ENCODE data around the gene GRIA1. TPM values are rescaled to one million over a fixed set of nuclear protein-coding genes. Genes with fewer than 3 reads are reported as not detected.
"Not testable (repeated sequence)": the region's sequence is repeated elsewhere in the genome, so short reads cannot be mapped to it uniquely, and the experiment has no call there.

The GRIA1 gene
- total RNA-seq, 2 experiments from 2014 or later, result not detected

- Mint-ChIP-seq H3K27me3 (peaks cover 2% of the 10 kb centered on the region), H3K4me1 (no peaks in the 10 kb centered on the region), H3K9me3 (ENCODE audit: low read depth) (no peaks in the 10 kb centered on the region), H3K27ac (no peak overlapping the region), H3K36me3 (ENCODE audit: low read depth) (no peaks in the 10 kb centered on the region), H3K4me3 (no peak overlapping the region)
- ATAC-seq (no peak), DNase-seq (no peak)
- ChIA-PET CTCF (interaction anchor here (0.6 kb wide), 1 partner anchor 302 kb away, joined by 3 read pairs; no protein-coding TSS in a partner anchor), POLR2A (no interaction called here)
- intact Hi-C loops (cut with DNase I, micrococcal nuclease), result no loop called here
Measured at GRCh38 chr5:153711755-153712154, 221.3 kb downstream of the GRIA1 start.

GRCh38 chr5:153712946-153713345 is 222.5 kb downstream of the GRIA1 start:
- Mint-ChIP-seq H3K9me3 (ENCODE audit: low read depth) (peaks cover 4% of the 10 kb centered on the region), H3K4me3 (no peak overlapping the region), H3K27ac (no peak overlapping the region), H3K36me3 (ENCODE audit: low read depth) (no peaks in the 10 kb centered on the region), H3K4me1 (no peaks in the 10 kb centered on the region), H3K27me3 (peaks cover 4% of the 10 kb centered on the region)
- no peak for ATAC-seq
- DNase-seq, result no peak
- POLR2A ChIA-PET, result no interaction called here
- intact Hi-C loops (cut with DNase I, micrococcal nuclease), result no loop called here
- CTCF ChIA-PET, result no interaction called here

- peaks cover 4% of the 10 kb centered on the region for H3K27me3 Mint-ChIP-seq
- H3K4me1 Mint-ChIP-seq, result no peaks in the 10 kb centered on the region
- DNase-seq (no peak), ATAC-seq (no peak)
- H3K9me3 Mint-ChIP-seq (ENCODE audit: low read depth), result peaks cover 4% of the 10 kb centered on the region
- H3K27ac Mint-ChIP-seq, result no peak overlapping the region
- no peaks in the 10 kb centered on the region for H3K36me3 Mint-ChIP-seq (ENCODE audit: low read depth)
- POLR2A ChIA-PET, result no interaction called here
- no peak overlapping the region for H3K4me3 Mint-ChIP-seq
- intact Hi-C loops (cut with DNase I, micrococcal nuclease), result no loop called here
- CTCF ChIA-PET, result interaction anchor here (0.6 kb wide), 1 partner anchor 1021 kb away, joined by 4 read pairs; no protein-coding TSS in a partner anchor
Measured at GRCh38 chr5:153713943-153714342, 223.5 kb downstream of the GRIA1 start.

- intact Hi-C loops (cut with DNase I, micrococcal nuclease), result no loop called here
- Mint-ChIP-seq H3K36me3 (ENCODE audit: low read depth) (no peaks in the 10 kb centered on the region), H3K9me3 (ENCODE audit: low read depth) (peaks cover 4% of the 10 kb centered on the region), H3K4me3 (no peak overlapping the region), H3K27me3 (peaks cover 4% of the 10 kb centered on the region), H3K4me1 (no peaks in the 10 kb centered on the region), H3K27ac (no peak overlapping the region)
- no peak for ATAC-seq
- POLR2A ChIA-PET, result no interaction called here
- DNase-seq, result no peak
- CTCF ChIA-PET, result interaction anchor here (0.6 to 1.0 kb wide), 3 partner anchors 36 to 250 kb away, joined by 3 to 4 read pairs (median 3); no protein-coding TSS in a partner anchor
Measured at GRCh38 chr5:153714798-153715197, 224.3 kb downstream of the GRIA1 start.

- ChIA-PET CTCF (no interaction called here), POLR2A (no interaction called here)
- no peak for ATAC-seq
- intact Hi-C loops (cut with DNase I, micrococcal nuclease), result no loop called here
- Mint-ChIP-seq H3K27ac (no peak overlapping the region), H3K27me3 (peaks cover 4% of the 10 kb centered on the region), H3K4me1 (no peaks in the 10 kb centered on the region), H3K36me3 (ENCODE audit: low read depth) (no peaks in the 10 kb centered on the region), H3K4me3 (no peak overlapping the region), H3K9me3 (ENCODE audit: low read depth) (peaks cover 4% of the 10 kb centered on the region)
- no peak for DNase-seq
Measured at GRCh38 chr5:153717287-153717686, 226.8 kb downstream of the GRIA1 start.

- ChIA-PET POLR2A (no interaction called here), CTCF (no interaction called here)
- DNase-seq, result no peak
- H3K27ac Mint-ChIP-seq, result no peak overlapping the region
- peaks cover 4% of the 10 kb centered on the region for H3K27me3 Mint-ChIP-seq
- H3K36me3 Mint-ChIP-seq (ENCODE audit: low read depth), result no peaks in the 10 kb centered on the region
- H3K4me1 Mint-ChIP-seq, result no peaks in the 10 kb centered on the region
- no peak overlapping the region for H3K4me3 Mint-ChIP-seq
- intact Hi-C loops (cut with DNase I, micrococcal nuclease), result no loop called here
- peaks cover 9% of the 10 kb centered on the region for H3K9me3 Mint-ChIP-seq (ENCODE audit: low read depth)
- ATAC-seq, result no peak
Measured at GRCh38 chr5:153718713-153719112, 228.2 kb downstream of the GRIA1 start.

- H3K4me1 Mint-ChIP-seq, result no peaks in the 10 kb centered on the region
- H3K27ac Mint-ChIP-seq, result no peak overlapping the region
- ChIA-PET CTCF (no interaction called here), POLR2A (no interaction called here)
- intact Hi-C loops (cut with DNase I, micrococcal nuclease), result no loop called here
- H3K36me3 Mint-ChIP-seq (ENCODE audit: low read depth), result no peaks in the 10 kb centered on the region
- ATAC-seq (no peak), DNase-seq (no peak)
- H3K9me3 Mint-ChIP-seq (ENCODE audit: low read depth), result peaks cover 9% of the 10 kb centered on the region
- peaks cover 2% of the 10 kb centered on the region for H3K27me3 Mint-ChIP-seq
- no peak overlapping the region for H3K4me3 Mint-ChIP-seq
Measured at GRCh38 chr5:153719324-153719723, 228.9 kb downstream of the GRIA1 start.

- POLR2A ChIA-PET; DNase-seq; H3K36me3 Mint-ChIP-seq (ENCODE audit: low read depth); CTCF ChIA-PET; H3K4me3 Mint-ChIP-seq; intact Hi-C loops (cut with DNase I, micrococcal nuclease); ATAC-seq; H3K4me1 Mint-ChIP-seq; H3K27ac Mint-ChIP-seq; H3K27me3 Mint-ChIP-seq; H3K9me3 Mint-ChIP-seq (ENCODE audit: low read depth): not testable (repeated sequence)
Measured at GRCh38 chr5:153723022-153723610, 232.6 kb downstream of the GRIA1 start.

GRCh38 chr5:153742060-153742459 is 251.6 kb downstream of the GRIA1 start:
- ATAC-seq (no peak), DNase-seq (no peak)
- POLR2A ChIA-PET, result no interaction called here
- no peak overlapping the region for H3K4me3 Mint-ChIP-seq
- no peak overlapping the region for H3K27ac Mint-ChIP-seq
- H3K36me3 Mint-ChIP-seq (ENCODE audit: low read depth), result no peaks in the 10 kb centered on the region
- CTCF ChIA-PET, result no interaction called here
- H3K27me3 Mint-ChIP-seq, result peaks cover 2% of the 10 kb centered on the region
- no peaks in the 10 kb centered on the region for H3K4me1 Mint-ChIP-seq
- intact Hi-C loops (cut with DNase I, micrococcal nuclease), result no loop called here
- no peaks in the 10 kb centered on the region for H3K9me3 Mint-ChIP-seq (ENCODE audit: low read depth)

- ATAC-seq (no peak), DNase-seq (no peak)
- Mint-ChIP-seq H3K4me3 (no peak overlapping the region), H3K27me3 (peaks cover 2% of the 10 kb centered on the region), H3K36me3 (ENCODE audit: low read depth) (no peaks in the 10 kb centered on the region), H3K27ac (no peak overlapping the region), H3K9me3 (ENCODE audit: low read depth) (no peaks in the 10 kb centered on the region), H3K4me1 (no peaks in the 10 kb centered on the region)
- CTCF ChIA-PET, result no interaction called here
- intact Hi-C loops (cut with DNase I, micrococcal nuclease), result no loop called here
- POLR2A ChIA-PET, result no interaction called here
Measured at GRCh38 chr5:153744751-153745150, 254.3 kb downstream of the GRIA1 start.

GRCh38 chr5:153745778-153746395 is 255.4 kb downstream of the GRIA1 start:
- no peaks in the 10 kb centered on the region for H3K4me1 Mint-ChIP-seq
- peaks cover 2% of the 10 kb centered on the region for H3K27me3 Mint-ChIP-seq
- intact Hi-C loops (cut with DNase I, micrococcal nuclease), result no loop called here
- H3K4me3 Mint-ChIP-seq, result no peak overlapping the region
- ChIA-PET POLR2A (no interaction called here), CTCF (no interaction called here)
- no peak overlapping the region for H3K27ac Mint-ChIP-seq
- no peaks in the 10 kb centered on the region for H3K9me3 Mint-ChIP-seq (ENCODE audit: low read depth)
- no peaks in the 10 kb centered on the region for H3K36me3 Mint-ChIP-seq (ENCODE audit: low read depth)
- DNase-seq, result no peak
- ATAC-seq, result no peak

- H3K27me3 Mint-ChIP-seq, result peaks cover 2% of the 10 kb centered on the region
- ChIA-PET CTCF (no interaction called here), POLR2A (no interaction called here)
- ATAC-seq (no peak), DNase-seq (no peak)
- no peaks in the 10 kb centered on the region for H3K4me1 Mint-ChIP-seq
- H3K27ac Mint-ChIP-seq, result no peak overlapping the region
- no peaks in the 10 kb centered on the region for H3K9me3 Mint-ChIP-seq (ENCODE audit: low read depth)
- no peak overlapping the region for H3K4me3 Mint-ChIP-seq
- no peaks in the 10 kb centered on the region for H3K36me3 Mint-ChIP-seq (ENCODE audit: low read depth)
- intact Hi-C loops (cut with DNase I, micrococcal nuclease), result no loop called here
Measured at GRCh38 chr5:153746440-153746839, 256.0 kb downstream of the GRIA1 start.

Measured in activated CD4-positive, alpha-beta T cell treated with anti-CD3 and anti-CD28 coated beads for 36 hours (primary cell).